Progenitor cell of endocrine pancreas (in vitro differentiated cells): ENCODE measurements around the gene C7. TPM values are rescaled to one million over a fixed set of nuclear protein-coding genes. Genes with fewer than 3 reads are reported as not detected.
"Not testable (repeated sequence)": the region's sequence is repeated elsewhere in the genome, so short reads cannot be mapped to it uniquely, and the experiment has no call there.

Experiments used
- DNase-seq: peaks from one replicate; pipeline ENCODE4 v3.0.0; 2021; ENCODE audit warnings: low spot score; ENCODE audit not compliant: unreplicated experiment
- H3K27ac Mint-ChIP-seq: 2 replicates; pipeline ENCODE4 v1.8.0; 2021; ENCODE audit warnings: mild to moderate bottlenecking, moderate library complexity, mixed read lengths
- H3K27me3 Mint-ChIP-seq: 2 replicates; pipeline ENCODE4 v1.8.0; 2021; ENCODE audit warnings: mixed read lengths
- H3K36me3 Mint-ChIP-seq: 2 replicates; pipeline ENCODE4 v1.8.0; 2022; ENCODE audit warnings: mixed read lengths; ENCODE audit not compliant: insufficient read depth
- H3K4me1 Mint-ChIP-seq: 2 replicates; pipeline ENCODE4 v1.8.0; 2021; ENCODE audit warnings: low read depth, mixed read lengths
- H3K4me3 Mint-ChIP-seq: 2 replicates; pipeline ENCODE4 v1.8.0; 2021; ENCODE audit warnings: low read depth, mild to moderate bottlenecking, moderate library complexity, mixed read lengths
- H3K9me3 Mint-ChIP-seq: 2 replicates; pipeline ENCODE4 v1.8.0; 2021; ENCODE audit warnings: low read depth, mixed read lengths
- total RNA-seq: library from RNA; stranded (reverse); gene quantifications from 2 replicates; pipeline ENCODE4 v1.2.1, GENCODE V29; 2021
- TF ChIP-seq, protein P1 (sequence below): fragments of 200-600 bp; sonication (generic); IDR thresholded peaks from one replicate; pipeline ENCODE4 v1.5.0; 2021; ENCODE audit warnings: antibody characterized with exemption, mild to moderate bottlenecking; ENCODE audit not compliant: unreplicated experiment

C7 gene
- total RNA-seq, 1 donor from 2014 or later: 5.7 TPM

DNA sequence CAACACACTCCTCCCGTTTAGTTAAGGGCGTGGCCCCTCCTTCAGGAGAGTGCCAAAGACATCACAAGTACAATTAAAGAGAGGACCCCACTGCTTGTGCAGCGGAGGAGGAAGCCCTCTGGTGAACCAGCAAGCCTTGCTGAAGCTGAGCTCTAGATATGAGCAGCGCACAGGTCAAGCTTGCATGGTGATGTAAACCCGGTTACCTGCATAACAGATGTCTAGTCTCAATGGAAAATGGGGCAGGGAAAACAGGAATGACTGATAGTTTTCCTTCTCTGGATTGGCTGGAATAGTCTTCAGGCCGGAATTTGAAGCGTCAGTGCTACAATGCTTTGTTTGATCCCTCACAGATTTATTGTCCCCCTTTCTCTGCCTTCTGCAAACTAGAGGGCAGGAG lies 95.6 kb downstream of the C7 start:
- Mint-ChIP-seq H3K27me3 (no peaks in the 10 kb centered on the region), H3K36me3 (no peaks in the 10 kb centered on the region), H3K4me3 (no peak overlapping the region), H3K9me3 (no peaks in the 10 kb centered on the region), H3K4me1 (no peaks in the 10 kb centered on the region), H3K27ac (no peak overlapping the region)
- TF ChIP-seq, protein P1, sequence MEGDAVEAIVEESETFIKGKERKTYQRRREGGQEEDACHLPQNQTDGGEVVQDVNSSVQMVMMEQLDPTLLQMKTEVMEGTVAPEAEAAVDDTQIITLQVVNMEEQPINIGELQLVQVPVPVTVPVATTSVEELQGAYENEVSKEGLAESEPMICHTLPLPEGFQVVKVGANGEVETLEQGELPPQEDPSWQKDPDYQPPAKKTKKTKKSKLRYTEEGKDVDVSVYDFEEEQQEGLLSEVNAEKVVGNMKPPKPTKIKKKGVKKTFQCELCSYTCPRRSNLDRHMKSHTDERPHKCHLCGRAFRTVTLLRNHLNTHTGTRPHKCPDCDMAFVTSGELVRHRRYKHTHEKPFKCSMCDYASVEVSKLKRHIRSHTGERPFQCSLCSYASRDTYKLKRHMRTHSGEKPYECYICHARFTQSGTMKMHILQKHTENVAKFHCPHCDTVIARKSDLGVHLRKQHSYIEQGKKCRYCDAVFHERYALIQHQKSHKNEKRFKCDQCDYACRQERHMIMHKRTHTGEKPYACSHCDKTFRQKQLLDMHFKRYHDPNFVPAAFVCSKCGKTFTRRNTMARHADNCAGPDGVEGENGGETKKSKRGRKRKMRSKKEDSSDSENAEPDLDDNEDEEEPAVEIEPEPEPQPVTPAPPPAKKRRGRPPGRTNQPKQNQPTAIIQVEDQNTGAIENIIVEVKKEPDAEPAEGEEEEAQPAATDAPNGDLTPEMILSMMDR: no peak
- no peak for DNase-seq

- Mint-ChIP-seq H3K36me3 (no peaks in the 10 kb centered on the region), H3K4me1 (no peaks in the 10 kb centered on the region)
- no peak for DNase-seq
Observed at GRCh38 chr5:41009232-41009631, 99.9 kb downstream of the C7 start.

DNA sequence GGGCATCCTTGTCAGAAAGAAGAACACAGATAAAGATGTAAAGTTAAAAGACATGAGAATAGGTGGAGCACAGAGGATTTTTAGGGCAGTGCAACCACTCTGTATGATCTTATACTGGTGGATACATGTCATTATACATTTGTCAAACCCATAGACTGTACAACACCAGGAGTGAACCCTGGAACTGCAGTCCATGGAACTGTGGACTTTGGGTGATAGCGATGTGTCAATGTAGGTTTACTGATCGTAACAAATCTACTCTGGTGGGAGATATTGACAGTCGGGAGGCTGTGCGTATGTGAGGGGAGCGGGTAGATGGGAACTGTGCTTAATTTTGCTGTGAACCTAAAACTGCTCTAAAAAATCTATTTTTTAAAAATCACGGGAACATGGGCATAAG lies 101.3 kb downstream of the C7 start:
- DNase-seq: no peak
- no peak overlapping the region for H3K4me3 Mint-ChIP-seq
- no peaks in the 10 kb centered on the region for H3K4me1 Mint-ChIP-seq
- no peaks in the 10 kb centered on the region for H3K27me3 Mint-ChIP-seq
- no peaks in the 10 kb centered on the region for H3K9me3 Mint-ChIP-seq
- no peak overlapping the region for H3K27ac Mint-ChIP-seq
- no peaks in the 10 kb centered on the region for H3K36me3 Mint-ChIP-seq
- TF ChIP-seq, protein P1: no peak

More at GRCh38 chr5:41009232-41009631, 99.9 kb downstream of the C7 start:
- no peaks in the 10 kb centered on the region for H3K27me3 Mint-ChIP-seq
- no peak overlapping the region for H3K4me3 Mint-ChIP-seq
- H3K9me3 Mint-ChIP-seq: no peaks in the 10 kb centered on the region
- TF ChIP-seq, protein P1: no peak
- H3K27ac Mint-ChIP-seq: no peak overlapping the region

DNA sequence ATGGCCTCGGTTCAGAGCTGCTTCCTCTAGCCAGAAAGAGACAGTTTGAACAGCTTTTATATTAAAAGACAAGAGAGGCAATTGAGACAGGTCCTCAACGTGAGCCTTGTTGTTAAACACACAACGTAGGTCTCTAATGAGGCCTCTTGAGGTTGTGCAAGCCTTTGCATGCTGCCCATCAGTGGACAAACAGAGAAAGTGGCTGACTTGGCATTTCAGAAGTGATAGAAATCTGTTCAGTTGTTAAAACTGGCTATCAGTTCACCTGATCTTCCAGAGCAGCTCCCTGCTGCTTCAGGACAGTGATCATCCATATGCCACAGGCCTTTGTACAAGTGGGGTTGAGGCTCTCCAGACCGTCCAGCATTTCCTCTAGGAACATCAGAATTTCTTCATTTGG lies 103.0 kb downstream of the C7 start:
- no peaks in the 10 kb centered on the region for H3K9me3 Mint-ChIP-seq
- H3K4me3 Mint-ChIP-seq: no peak overlapping the region
- H3K36me3 Mint-ChIP-seq: no peaks in the 10 kb centered on the region
- H3K4me1 Mint-ChIP-seq: no peaks in the 10 kb centered on the region
- TF ChIP-seq, protein P1: no peak
- H3K27me3 Mint-ChIP-seq: no peaks in the 10 kb centered on the region
- DNase-seq: no peak
- no peak overlapping the region for H3K27ac Mint-ChIP-seq

- not testable (repeated sequence) for H3K27me3 Mint-ChIP-seq, H3K4me3 Mint-ChIP-seq, DNase-seq, H3K4me1 Mint-ChIP-seq, H3K36me3 Mint-ChIP-seq, H3K27ac Mint-ChIP-seq
- peaks cover 19% of the 10 kb centered on the region for H3K9me3 Mint-ChIP-seq
Observed at GRCh38 chr5:41022600-41022999, 113.3 kb downstream of the C7 start.

Other genes with a start within 250 kb of the C7 start
- gene PTGER4, start 229.6 kb upstream of the C7 start, total RNA-seq: 4.7 and 5.6 TPM in 2 replicates
- 21.5 and 25.4 TPM in 2 replicates for gene TTC33, start 153.5 kb upstream of the C7 start, total RNA-seq
- gene PRKAA1, start 111.1 kb upstream of the C7 start, total RNA-seq: 75.1 and 79.5 TPM in 2 replicates
- gene RPL37, start 74.3 kb upstream of the C7 start, total RNA-seq: 1,476 and 1,494 TPM in 2 replicates
- 0.74 and 1.1 TPM in 2 replicates for gene CARD6, start 68.1 kb upstream of the C7 start, total RNA-seq
- gene MROH2B, start 161.8 kb downstream of the C7 start, total RNA-seq: not detected in 2 replicates